Liver (tissue), 3 donors: Measurements from ENCODE around the gene NGRN.

ENCODE experiments used
- GABPA ChIP-seq, 2 donors: IDR thresholded peaks in 1 of 2; conservative IDR thresholded peaks in 1 of 2; 2 replicates each; pipeline ENCODE4 v1.6.1; 2016; ENCODE audit warnings: antibody characterized with exemption in 2 of 2, mild to moderate bottlenecking in 1 of 2, moderate library complexity in 1 of 2
- REST ChIP-seq: IDR thresholded peaks from 2 replicates; pipeline ENCODE4 v1.6.1; 2016; ENCODE audit warnings: antibody characterized with exemption, mild to moderate bottlenecking
- RXRA ChIP-seq, 2 donors: IDR thresholded peaks; 2 replicates each; pipeline ENCODE4 v1.6.1; 2017 to 2018; ENCODE audit warnings: antibody characterized with exemption in 2 of 2, mild to moderate bottlenecking in 1 of 2
- TAF1 ChIP-seq: conservative IDR thresholded peaks from 2 replicates; pipeline ENCODE4 v1.6.1; 2016; ENCODE audit warnings: antibody characterized with exemption, mild to moderate bottlenecking
- YY1 ChIP-seq: IDR thresholded peaks from 2 replicates; pipeline ENCODE4 v1.6.1; 2016; ENCODE audit warnings: antibody characterized with exemption, mild to moderate bottlenecking
- TF ChIP-seq, protein P1 (sequence below): fragments of 150-350 bp; IDR thresholded peaks from 2 replicates; pipeline ENCODE4 v1.5.1; 2017; ENCODE audit warnings: improper control_type of control experiment, low read depth, low read length; ENCODE audit not compliant: missing input control
- TF ChIP-seq, protein P2 (sequence below): IDR thresholded peaks from 2 replicates; pipeline ENCODE4 v1.6.1; 2016; ENCODE audit warnings: antibody characterized with exemption
- TF ChIP-seq, protein P3 (sequence below): IDR thresholded peaks from 2 replicates; pipeline ENCODE4 v1.6.1; 2016; ENCODE audit warnings: antibody characterized with exemption
- donor health status: healthy.
- donor health status: healthy.

DNA sequence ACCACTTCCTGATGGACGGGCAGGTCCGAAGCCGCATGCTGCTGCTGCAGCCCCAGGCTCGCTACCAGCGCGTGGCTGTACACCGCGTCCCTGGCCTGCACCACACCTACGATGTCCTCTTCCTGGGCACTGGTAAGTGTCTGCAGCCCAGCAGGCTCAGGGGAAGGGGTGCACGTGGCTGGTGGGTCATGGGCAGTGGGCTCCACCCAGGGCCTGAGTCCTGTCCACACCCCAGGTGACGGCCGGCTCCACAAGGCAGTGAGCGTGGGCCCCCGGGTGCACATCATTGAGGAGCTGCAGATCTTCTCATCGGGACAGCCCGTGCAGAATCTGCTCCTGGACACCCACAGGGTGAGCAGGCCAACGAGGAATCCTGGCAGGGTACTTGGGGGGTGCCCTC, 40.4 kb upstream of the NGRN start:
- TF ChIP-seq, protein P1, sequence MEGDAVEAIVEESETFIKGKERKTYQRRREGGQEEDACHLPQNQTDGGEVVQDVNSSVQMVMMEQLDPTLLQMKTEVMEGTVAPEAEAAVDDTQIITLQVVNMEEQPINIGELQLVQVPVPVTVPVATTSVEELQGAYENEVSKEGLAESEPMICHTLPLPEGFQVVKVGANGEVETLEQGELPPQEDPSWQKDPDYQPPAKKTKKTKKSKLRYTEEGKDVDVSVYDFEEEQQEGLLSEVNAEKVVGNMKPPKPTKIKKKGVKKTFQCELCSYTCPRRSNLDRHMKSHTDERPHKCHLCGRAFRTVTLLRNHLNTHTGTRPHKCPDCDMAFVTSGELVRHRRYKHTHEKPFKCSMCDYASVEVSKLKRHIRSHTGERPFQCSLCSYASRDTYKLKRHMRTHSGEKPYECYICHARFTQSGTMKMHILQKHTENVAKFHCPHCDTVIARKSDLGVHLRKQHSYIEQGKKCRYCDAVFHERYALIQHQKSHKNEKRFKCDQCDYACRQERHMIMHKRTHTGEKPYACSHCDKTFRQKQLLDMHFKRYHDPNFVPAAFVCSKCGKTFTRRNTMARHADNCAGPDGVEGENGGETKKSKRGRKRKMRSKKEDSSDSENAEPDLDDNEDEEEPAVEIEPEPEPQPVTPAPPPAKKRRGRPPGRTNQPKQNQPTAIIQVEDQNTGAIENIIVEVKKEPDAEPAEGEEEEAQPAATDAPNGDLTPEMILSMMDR = no peak
- TF ChIP-seq GABPA (IDR thresholded peaks at IDR 0.05 in 1 of 2, conservative IDR thresholded peaks at IDR 0.05 in 1 of 2) (no peak), TAF1 (no peak), REST (no peak), YY1 (no peak), RXRA (IDR thresholded peaks at IDR 0.05) (no peak)
- TF ChIP-seq, protein P2, sequence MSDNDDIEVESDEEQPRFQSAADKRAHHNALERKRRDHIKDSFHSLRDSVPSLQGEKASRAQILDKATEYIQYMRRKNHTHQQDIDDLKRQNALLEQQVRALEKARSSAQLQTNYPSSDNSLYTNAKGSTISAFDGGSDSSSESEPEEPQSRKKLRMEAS = no peak
- TF ChIP-seq, protein P3, sequence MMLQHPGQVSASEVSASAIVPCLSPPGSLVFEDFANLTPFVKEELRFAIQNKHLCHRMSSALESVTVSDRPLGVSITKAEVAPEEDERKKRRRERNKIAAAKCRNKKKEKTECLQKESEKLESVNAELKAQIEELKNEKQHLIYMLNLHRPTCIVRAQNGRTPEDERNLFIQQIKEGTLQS = no peak
